Keratinocyte (primary cell): ENCODE data around the gene CDK14. TPM values are rescaled to one million over a fixed set of nuclear protein-coding genes. Genes with fewer than 3 reads are reported as not detected.

ENCODE experiments used
- DNase-seq: peaks from one replicate; pipeline ENCODE4 v3.0.0-alpha.2; 2011; ENCODE audit warnings: low read depth, missing footprints, low spot score
- FAIRE-seq: peaks from 2 replicates; lab custom pipeline; 2011; peaks lifted over from hg19 to GRCh38; lab: Jason Lieb, UNC
- H2AFZ ChIP-seq: 2 replicates; pipeline ENCODE4 v1.6.0; 2012; ENCODE audit warnings: low read length, control low read depth, inconsistent platforms; ENCODE audit not compliant: control insufficient read depth
- H3K27ac ChIP-seq: 2 replicates; pipeline ENCODE4 v1.5.1; 2011; ENCODE audit warnings: low read length; ENCODE audit not compliant: control insufficient read depth, insufficient read depth
- H3K27me3 ChIP-seq: 3 replicates; pipeline ENCODE4 v1.6.0; 2011; ENCODE audit warnings: low read length; ENCODE audit not compliant: control insufficient read depth, insufficient read depth; ENCODE audit errors: extremely low read depth
- H3K36me3 ChIP-seq, 2 experiments: 2 replicates in 1 of 2; 3 replicates in 1 of 2; pipeline ENCODE4 v1.5.1; 2011; ENCODE audit warnings: low read length in 2 of 2, mild to moderate bottlenecking in 1 of 2; ENCODE audit not compliant: control insufficient read depth in 2 of 2, insufficient read depth in 2 of 2; ENCODE audit errors: extremely low read depth in 1 of 2
- H3K4me1 ChIP-seq: 3 replicates; pipeline ENCODE4 v1.5.1; 2011; ENCODE audit warnings: low read length; ENCODE audit not compliant: control insufficient read depth, insufficient read depth; ENCODE audit errors: extremely low read depth
- H3K4me2 ChIP-seq: 3 replicates; pipeline ENCODE4 v1.6.0; 2011; ENCODE audit warnings: low read depth, low read length; ENCODE audit not compliant: control insufficient read depth, insufficient read depth; ENCODE audit errors: extremely low read depth
- H3K4me3 ChIP-seq, 3 experiments: fragments of 200-600 bp in 1 of 3; sonication (generic) in 1 of 3; 2 replicates in 2 of 3; 3 replicates in 1 of 3; pipeline ENCODE4 v1.5.1; 2011 to 2016; ENCODE audit warnings: low read length in 3 of 3, mild to moderate bottlenecking in 3 of 3, control low read depth in 2 of 3, inconsistent platforms in 1 of 3, low read depth in 1 of 3, mixed read lengths in 1 of 3, mixed run types in 1 of 3, moderate library complexity in 1 of 3; ENCODE audit not compliant: control insufficient read depth in 2 of 3, insufficient read depth in 2 of 3; ENCODE audit errors: extremely low read depth in 1 of 3
- H3K79me2 ChIP-seq: 2 replicates; pipeline ENCODE4 v1.6.0; 2012; ENCODE audit warnings: low read length; ENCODE audit not compliant: control insufficient read depth, insufficient read depth
- H3K9ac ChIP-seq: 3 replicates; pipeline ENCODE4 v1.6.0; 2011; ENCODE audit warnings: low read length; ENCODE audit not compliant: control insufficient read depth, insufficient read depth; ENCODE audit errors: extremely low read depth
- H3K9me1 ChIP-seq: 3 replicates; pipeline ENCODE4 v1.6.0; 2011; ENCODE audit warnings: low read length; ENCODE audit not compliant: control insufficient read depth, insufficient read depth; ENCODE audit errors: extremely low read depth
- H3K9me3 ChIP-seq: 2 replicates; pipeline ENCODE4 v1.5.1; 2012; ENCODE audit warnings: low read depth, low read length; ENCODE audit not compliant: control insufficient read depth
- H4K20me1 ChIP-seq: 3 replicates; pipeline ENCODE4 v1.6.0; 2011; ENCODE audit warnings: low read length; ENCODE audit not compliant: control insufficient read depth, insufficient read depth; ENCODE audit errors: extremely low read depth
- CTCF ChIP-seq, 3 experiments: IDR thresholded peaks in 1 of 3; conservative IDR thresholded peaks in 1 of 3; optimal IDR thresholded peaks in 1 of 3; 2 replicates in 2 of 3; 3 replicates in 1 of 3; pipeline versions ENCODE3 to v1.5.1; 2011; ENCODE audit warnings: low read length in 3 of 3, mild to moderate bottlenecking in 3 of 3, moderate library complexity in 2 of 3, control low read depth in 1 of 3, inconsistent platforms in 1 of 3; ENCODE audit not compliant: insufficient read depth in 2 of 3; ENCODE audit errors: extremely low read depth in 1 of 3
- EZH2 ChIP-seq: IDR thresholded peaks from one replicate; pipeline ENCODE4 v1.6.1; 2012; ENCODE audit warnings: inconsistent platforms, mild to moderate bottlenecking, low read length, moderate library complexity
- dilution Hi-C: fragments of 300-500 bp; cut with MboI; formaldehyde crosslinking; loops from one replicate; pipeline ENCODE4 v1.7.0; 2020; ENCODE audit warnings: low sequenced_read_pairs; ENCODE audit not compliant: extremely low pct_ligation_motif_present
- polyA plus RNA-seq, 5 experiments: library from polyadenylated mRNA; depleted of rRNA in 3 of 5; stranded (reverse) in 3 of 5; stranded (forward) in 1 of 5; unstranded in 1 of 5; fragments of >200 nt; gene quantifications; 1 replicate in 1 of 5; 2 replicates in 3 of 5; 3 replicates in 1 of 5; pipeline versions ENCODE4 v1.2.1 to v1.2.3, GENCODE V29; 2011 to 2012; ENCODE audit warnings: missing spikeins in 2 of 5, low read depth in 1 of 5, low replicate concordance in 1 of 5

Gene CDK14
- polyA plus RNA-seq, 1 donor (not counting 4 experiments of a cell fraction or from before 2014, with no cell fraction given), result 4.0 TPM

DNA sequence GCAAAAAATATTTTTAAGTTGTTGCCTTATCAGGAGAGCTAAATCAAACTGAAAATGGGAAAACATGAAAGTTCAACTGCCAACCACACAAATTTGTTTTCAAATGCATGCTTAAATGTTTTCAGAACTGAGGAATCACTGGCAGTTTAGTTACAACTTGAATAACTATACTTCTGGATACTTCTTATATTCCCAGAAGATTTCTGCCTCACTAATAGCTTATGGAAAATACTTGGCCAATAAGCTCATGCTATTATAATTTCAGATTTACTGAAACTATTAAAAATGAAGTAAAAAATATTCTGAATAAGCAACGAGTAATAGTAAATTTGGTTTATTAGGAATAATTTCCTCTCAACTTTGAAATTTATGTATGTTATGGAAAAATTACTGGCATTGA lies 222.2 kb downstream of the CDK14 start:
- H3K9ac ChIP-seq, result no peak overlapping the region
- TF ChIP-seq EZH2 (no peak), CTCF (optimal IDR thresholded peaks at IDR 0.05 in 1 of 3, IDR thresholded peaks at IDR 0.05 in 1 of 3, conservative IDR thresholded peaks at IDR 0.05 in 1 of 3; ENCODE audit: extremely low read depth in 1 of 3, insufficient read depth in 2 of 3, low read length in 3 of 3) (no peak)
- dilution Hi-C loops, result no loop called here

GRCh38 chr7:90821961-90822620 lies 226.0 kb downstream of the CDK14 start:
- Histone ChIP-seq H3K27ac (no peak overlapping the region), H3K4me1 (no peaks in the 10 kb centered on the region), H3K9me1 (no peaks in the 10 kb centered on the region), H4K20me1 (no peaks in the 10 kb centered on the region), H3K27me3 (no peaks in the 10 kb centered on the region), H2AFZ (no peak overlapping the region), H3K4me3 (no peak overlapping the region), H3K36me3 (no peaks in the 10 kb centered on the region), H3K9me3 (no peaks in the 10 kb centered on the region), H3K9ac (no peak overlapping the region), H3K4me2 (no peak overlapping the region), H3K79me2 (no peaks in the 10 kb centered on the region)
- DNase-seq, result no peak
- no peak for TF ChIP-seq EZH2
- no peak for TF ChIP-seq CTCF (optimal IDR thresholded peaks at IDR 0.05 in 1 of 3, IDR thresholded peaks at IDR 0.05 in 1 of 3, conservative IDR thresholded peaks at IDR 0.05 in 1 of 3; ENCODE audit: extremely low read depth in 1 of 3, insufficient read depth in 2 of 3, low read length in 3 of 3)
- no peak for FAIRE-seq
- dilution Hi-C loops, result no loop called here

More for the DNA sequence above, 222.2 kb downstream of the CDK14 start:
- Histone ChIP-seq H3K36me3 (no peaks in the 10 kb centered on the region), H3K27ac (no peak overlapping the region), H4K20me1 (no peaks in the 10 kb centered on the region), H3K4me3 (no peak overlapping the region), H3K4me2 (no peak overlapping the region), H3K9me1 (no peaks in the 10 kb centered on the region), H3K4me1 (no peaks in the 10 kb centered on the region), H3K27me3 (no peaks in the 10 kb centered on the region), H2AFZ (no peak overlapping the region), H3K79me2 (no peaks in the 10 kb centered on the region), H3K9me3 (no peaks in the 10 kb centered on the region)
- no peak for DNase-seq
- no peak for FAIRE-seq
